ENCODE measurements around the gene FAM204A. TPM values are rescaled to one million over a fixed set of nuclear protein-coding genes. Genes with fewer than 3 reads are reported as not detected.

Gene FAM204A
- total RNA-seq, 1 experiment from 2014 or later, result 44.4 TPM

DNA sequence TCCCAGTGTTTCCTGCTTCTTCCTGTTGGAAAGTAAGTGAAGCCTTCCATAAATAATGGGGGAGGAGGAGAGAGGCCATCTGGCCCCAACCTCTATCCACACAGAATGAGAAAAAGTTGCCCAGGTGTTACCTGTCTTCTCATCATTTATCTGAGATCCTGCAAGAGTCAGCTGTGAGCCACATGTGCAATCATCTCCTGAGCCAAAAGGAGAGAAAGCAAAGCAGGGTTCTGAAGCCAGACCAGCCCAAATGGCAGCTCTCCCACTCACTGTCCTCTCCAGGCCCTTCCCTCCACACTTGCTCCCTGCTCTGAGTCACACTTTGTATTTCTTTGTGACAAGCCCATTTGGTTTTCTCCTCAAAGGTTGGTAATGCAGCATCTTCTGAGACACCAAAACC lies 65.9 kb downstream of the FAM204A start:
- peaks cover 4% of the 10 kb centered on the region; the same call in 1 of the 2 replicates for H3K27me3 ChIP-seq (ENCODE audit: insufficient read depth, low read depth)
- H3K4me1 ChIP-seq (replicated peaks; ENCODE audit: insufficient read depth), result no peaks in the 10 kb centered on the region; the same call in 1 of the 2 replicates
- no peak for DNase-seq
- H3K9me2 ChIP-seq (ENCODE audit: insufficient read depth), result no peaks in the 10 kb centered on the region
- intact Hi-C loops (cut with micrococcal nuclease; ENCODE audit: unreplicated experiment), result no loop called here
- no peaks in the 10 kb centered on the region for H3K79me2 ChIP-seq (ENCODE audit: low read depth)
- no peak overlapping the region for H3K4me2 ChIP-seq
- ChIA-PET CTCF (no interaction called here), POLR2A (ENCODE audit: unreplicated experiment) (no interaction called here)
- no peaks in the 10 kb centered on the region for H4K20me1 ChIP-seq (ENCODE audit: insufficient read depth)
- no peak overlapping the region for H3K27ac ChIP-seq
- no peaks in the 10 kb centered on the region for H3K9me3 ChIP-seq (ENCODE audit: insufficient read depth, low read depth)
- TF ChIP-seq EZH2 (IDR thresholded peaks at IDR 0.05; ENCODE audit: low read depth), result no peak
- H3K4me3 ChIP-seq, result no peak overlapping the region
- H2AFZ ChIP-seq, result no peak overlapping the region
- H3K36me3 ChIP-seq (ENCODE audit: low read depth), result no peaks in the 10 kb centered on the region
- no TSS peak for BruUV-seq (replicated peaks)
- no peaks in the 10 kb centered on the region for H3F3A ChIP-seq (ENCODE audit: insufficient read depth, low read depth)

DNA sequence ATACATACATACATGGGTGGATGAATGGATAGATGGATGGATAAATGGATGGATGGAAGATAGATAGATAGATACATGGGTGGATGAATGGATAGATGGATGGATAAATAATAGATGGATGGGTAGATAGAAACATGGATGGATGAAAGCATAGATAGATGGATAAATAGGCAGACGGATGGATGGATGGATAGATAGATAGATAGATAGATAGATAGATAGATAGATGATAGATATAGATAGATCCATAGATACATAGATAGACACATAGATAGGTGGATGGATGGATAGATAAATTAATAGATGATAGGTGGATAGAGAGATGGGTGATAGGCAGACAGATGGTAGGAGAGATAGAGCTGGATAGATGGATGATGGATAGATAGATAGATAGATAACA lies 68.5 kb downstream of the FAM204A start:
- no peaks in the 10 kb centered on the region for H3K79me2 ChIP-seq (ENCODE audit: low read depth)
- DNase-seq, result no peak
- CTCF ChIA-PET, result no interaction called here
- H3K4me3 ChIP-seq, result no peak overlapping the region
- H3K27me3 ChIP-seq (ENCODE audit: insufficient read depth, low read depth), result peaks cover 11% of the 10 kb centered on the region
- H3K9me2 ChIP-seq (ENCODE audit: insufficient read depth), result no peaks in the 10 kb centered on the region
- no peak overlapping the region for H3K27ac ChIP-seq
- BruUV-seq (replicated peaks), result no TSS peak
- no peaks in the 10 kb centered on the region for H3K9me3 ChIP-seq (ENCODE audit: insufficient read depth, low read depth)
- H3K4me1 ChIP-seq (replicated peaks; ENCODE audit: insufficient read depth), result no peaks in the 10 kb centered on the region
- no peaks in the 10 kb centered on the region for H3K36me3 ChIP-seq (ENCODE audit: low read depth)
- POLR2A ChIA-PET (ENCODE audit: unreplicated experiment), result no interaction called here
- TF ChIP-seq EZH2 (IDR thresholded peaks at IDR 0.05; ENCODE audit: low read depth), result no peak
- TF ChIP-seq, protein P1, sequence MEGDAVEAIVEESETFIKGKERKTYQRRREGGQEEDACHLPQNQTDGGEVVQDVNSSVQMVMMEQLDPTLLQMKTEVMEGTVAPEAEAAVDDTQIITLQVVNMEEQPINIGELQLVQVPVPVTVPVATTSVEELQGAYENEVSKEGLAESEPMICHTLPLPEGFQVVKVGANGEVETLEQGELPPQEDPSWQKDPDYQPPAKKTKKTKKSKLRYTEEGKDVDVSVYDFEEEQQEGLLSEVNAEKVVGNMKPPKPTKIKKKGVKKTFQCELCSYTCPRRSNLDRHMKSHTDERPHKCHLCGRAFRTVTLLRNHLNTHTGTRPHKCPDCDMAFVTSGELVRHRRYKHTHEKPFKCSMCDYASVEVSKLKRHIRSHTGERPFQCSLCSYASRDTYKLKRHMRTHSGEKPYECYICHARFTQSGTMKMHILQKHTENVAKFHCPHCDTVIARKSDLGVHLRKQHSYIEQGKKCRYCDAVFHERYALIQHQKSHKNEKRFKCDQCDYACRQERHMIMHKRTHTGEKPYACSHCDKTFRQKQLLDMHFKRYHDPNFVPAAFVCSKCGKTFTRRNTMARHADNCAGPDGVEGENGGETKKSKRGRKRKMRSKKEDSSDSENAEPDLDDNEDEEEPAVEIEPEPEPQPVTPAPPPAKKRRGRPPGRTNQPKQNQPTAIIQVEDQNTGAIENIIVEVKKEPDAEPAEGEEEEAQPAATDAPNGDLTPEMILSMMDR (conservative IDR thresholded peaks at IDR 0.05), result no peak
- H2AFZ ChIP-seq, result no peak overlapping the region
- intact Hi-C loops (cut with micrococcal nuclease; ENCODE audit: unreplicated experiment), result no loop called here
- H4K20me1 ChIP-seq (ENCODE audit: insufficient read depth), result no peaks in the 10 kb centered on the region
- no peaks in the 10 kb centered on the region for H3F3A ChIP-seq (ENCODE audit: insufficient read depth, low read depth)
- no peak overlapping the region for H3K4me2 ChIP-seq

DNA sequence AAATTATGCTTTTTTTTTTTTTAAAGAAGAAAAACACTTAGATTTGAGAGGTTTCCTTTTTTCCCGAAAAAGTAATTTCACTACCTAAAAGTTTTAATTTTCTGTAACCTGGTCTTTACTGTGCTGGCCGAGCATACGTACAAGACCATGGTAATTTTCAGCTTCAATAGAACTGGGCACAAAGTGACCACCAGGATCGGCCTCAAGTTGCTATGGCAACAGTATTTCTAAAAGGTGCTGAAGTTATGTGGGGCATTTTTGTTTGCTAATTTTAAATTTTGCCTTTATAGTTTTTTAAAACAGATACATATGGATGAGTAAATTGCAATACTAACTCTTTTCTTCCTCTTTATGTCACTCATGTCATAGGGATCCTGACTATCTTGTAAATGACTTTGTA lies 69.4 kb downstream of the FAM204A start:
- Histone ChIP-seq H3K4me2 (no peak overlapping the region), H3K79me2 (ENCODE audit: low read depth) (no peaks in the 10 kb centered on the region), H3F3A (ENCODE audit: insufficient read depth, low read depth) (no peaks in the 10 kb centered on the region), H3K4me3 (no peak overlapping the region), H3K36me3 (ENCODE audit: low read depth) (no peaks in the 10 kb centered on the region), H3K9me2 (ENCODE audit: insufficient read depth) (no peaks in the 10 kb centered on the region), H2AFZ (no peak overlapping the region), H3K4me1 (replicated peaks; ENCODE audit: insufficient read depth) (no peaks in the 10 kb centered on the region), H4K20me1 (ENCODE audit: insufficient read depth) (no peaks in the 10 kb centered on the region), H3K27ac (no peak overlapping the region), H3K27me3 (ENCODE audit: insufficient read depth, low read depth) (peaks cover 11% of the 10 kb centered on the region), H3K9me3 (ENCODE audit: insufficient read depth, low read depth) (no peaks in the 10 kb centered on the region)
- DNase-seq, result no peak
- TF ChIP-seq, protein P1 (conservative IDR thresholded peaks at IDR 0.05), result no peak
- TF ChIP-seq EZH2 (IDR thresholded peaks at IDR 0.05; ENCODE audit: low read depth), result no peak
- intact Hi-C loops (cut with micrococcal nuclease; ENCODE audit: unreplicated experiment), result no loop called here
- ChIA-PET POLR2A (ENCODE audit: unreplicated experiment) (no interaction called here), CTCF (interaction anchor here (0.7 kb wide), 1 partner anchor 13 kb away, joined by 3 read pairs; no protein-coding TSS in a partner anchor)
- BruUV-seq (replicated peaks), result no TSS peak

DNA sequence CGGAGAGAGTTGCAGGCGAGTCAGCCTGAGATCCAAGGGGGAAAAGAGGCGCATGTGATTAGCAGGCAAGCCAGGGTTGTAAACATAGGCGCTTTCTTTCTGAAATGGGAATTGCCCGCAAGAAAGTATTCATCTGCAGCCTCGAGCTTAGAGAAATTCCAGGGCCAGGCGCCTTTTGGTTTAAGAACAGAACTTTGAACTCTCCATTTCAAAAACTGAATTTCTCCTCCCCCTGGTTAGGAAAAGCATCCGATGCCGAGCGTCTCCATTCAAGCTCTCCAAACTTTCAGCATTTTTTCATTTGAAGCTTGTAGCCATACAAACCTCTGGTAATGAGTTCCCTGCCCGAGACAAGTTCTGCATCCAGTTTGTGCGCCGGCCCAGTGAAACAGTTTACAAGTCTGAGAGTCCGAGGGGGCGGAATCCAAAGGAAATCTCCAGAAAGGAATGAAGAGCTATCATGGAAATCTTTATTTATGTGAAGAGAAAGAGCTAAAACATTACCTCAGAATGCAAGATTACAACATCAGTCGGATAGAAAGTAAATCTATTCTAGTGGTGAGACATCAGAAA lies 69.9 kb downstream of the FAM204A start:
- no peaks in the 10 kb centered on the region for H3K79me2 ChIP-seq (ENCODE audit: low read depth)
- intact Hi-C loops (cut with micrococcal nuclease; ENCODE audit: unreplicated experiment), result no loop called here
- H3K4me2 ChIP-seq, result no peak overlapping the region
- H2AFZ ChIP-seq, result no peak overlapping the region
- DNase-seq, result no peak
- H3K36me3 ChIP-seq (ENCODE audit: low read depth), result no peaks in the 10 kb centered on the region
- no peaks in the 10 kb centered on the region for H3K9me2 ChIP-seq (ENCODE audit: insufficient read depth)
- POLR2A ChIA-PET (ENCODE audit: unreplicated experiment), result no interaction called here
- BruUV-seq (replicated peaks), result no TSS peak
- H4K20me1 ChIP-seq (ENCODE audit: insufficient read depth), result no peaks in the 10 kb centered on the region
- no peaks in the 10 kb centered on the region for H3K4me1 ChIP-seq (replicated peaks; ENCODE audit: insufficient read depth)
- no peaks in the 10 kb centered on the region for H3F3A ChIP-seq (ENCODE audit: insufficient read depth, low read depth)
- no peaks in the 10 kb centered on the region for H3K9me3 ChIP-seq (ENCODE audit: insufficient read depth, low read depth)
- CTCF ChIA-PET, result interaction anchor here (0.7 kb wide), 1 partner anchor 14 kb away, joined by 3 read pairs; no protein-coding TSS in a partner anchor
- H3K4me3 ChIP-seq, result no peak overlapping the region
- peaks cover 11% of the 10 kb centered on the region for H3K27me3 ChIP-seq (ENCODE audit: insufficient read depth, low read depth)
- no peak overlapping the region for H3K27ac ChIP-seq
- TF ChIP-seq, protein P1 (conservative IDR thresholded peaks at IDR 0.05), result no peak
- TF ChIP-seq EZH2 (IDR thresholded peaks at IDR 0.05; ENCODE audit: low read depth), result no peak
